22Rv1 (cell line): ENCODE data around the gene MAML3.
"Not testable (repeated sequence)": the region's sequence is repeated elsewhere in the genome, so short reads cannot be mapped to it uniquely, and the experiment has no call there.

Experiments used
- H3K27ac ChIP-seq: fragments of 450-650 bp; 2 replicates; pipeline ENCODE4 v1.5.1; 2017
- CTCF ChIP-seq: fragments of 450-650 bp; IDR thresholded peaks from 2 replicates; pipeline ENCODE4 v1.5.1; 2017; ENCODE audit warnings: mild to moderate bottlenecking
- ZFX ChIP-seq: fragments of 450-650 bp; IDR thresholded peaks from 2 replicates; pipeline ENCODE4 v1.6.1; 2017; ENCODE audit warnings: antibody characterized with exemption, borderline replicate concordance

MAML3 gene

GRCh38 chr4:139957065-139957464 lies 196.9 kb downstream of the MAML3 start:
- TF ChIP-seq CTCF: no peak
- no peak for TF ChIP-seq ZFX

GRCh38 chr4:139956507-139957017 lies 197.4 kb downstream of the MAML3 start:
- no peak for TF ChIP-seq ZFX
- TF ChIP-seq CTCF: no peak
- no peak overlapping the region for H3K27ac ChIP-seq

More at GRCh38 chr4:139957065-139957464, 196.9 kb downstream of the MAML3 start:
- no peak overlapping the region for H3K27ac ChIP-seq

- TF ChIP-seq CTCF (no peak), ZFX (no peak)
- no peak overlapping the region for H3K27ac ChIP-seq
Measured at GRCh38 chr4:139955600-139955999, 198.4 kb downstream of the MAML3 start.

GRCh38 chr4:139954512-139954911 lies 199.5 kb downstream of the MAML3 start:
- TF ChIP-seq CTCF (no peak), ZFX (no peak)
- no peak overlapping the region for H3K27ac ChIP-seq

GRCh38 chr4:139951021-139951420 lies 203.0 kb downstream of the MAML3 start:
- no peak for TF ChIP-seq CTCF
- no peak for TF ChIP-seq ZFX
- H3K27ac ChIP-seq: no peak overlapping the region

- TF ChIP-seq CTCF (no peak), ZFX (no peak)
- no peak overlapping the region for H3K27ac ChIP-seq
Measured at GRCh38 chr4:139950568-139950967, 203.4 kb downstream of the MAML3 start.

- H3K27ac ChIP-seq: not testable (repeated sequence)
Measured at GRCh38 chr4:139944916-139945315, 209.1 kb downstream of the MAML3 start.

- H3K27ac ChIP-seq: no peak overlapping the region
- TF ChIP-seq CTCF (no peak), ZFX (no peak)
Measured at GRCh38 chr4:139943277-139943676, 210.7 kb downstream of the MAML3 start.
